Mucosa of rectum (tissue), 2 donors: ENCODE data around the gene RAVER1.

Experiments
- H3K27ac ChIP-seq, 2 donors: one replicate each; pipeline ENCODE4 v1.7.0; 2013; ENCODE audit warnings: inconsistent platforms in 2 of 2, low read depth in 2 of 2, low read length in 2 of 2
- H3K27me3 ChIP-seq, 2 donors: one replicate each; pipeline ENCODE4 v1.7.0; 2013; ENCODE audit warnings: low read length in 2 of 2; ENCODE audit not compliant: control insufficient read depth in 2 of 2, insufficient read depth in 2 of 2
- H3K36me3 ChIP-seq, 2 donors: one replicate each; pipeline ENCODE4 v1.7.0; 2013; ENCODE audit warnings: low read length in 2 of 2; ENCODE audit not compliant: control insufficient read depth in 2 of 2, insufficient read depth in 2 of 2
- H3K4me1 ChIP-seq, 2 donors: one replicate each; pipeline ENCODE4 v1.7.0; 2013; ENCODE audit warnings: low read length in 2 of 2, mild to moderate bottlenecking in 1 of 2; ENCODE audit not compliant: control insufficient read depth in 2 of 2, insufficient read depth in 2 of 2
- H3K4me3 ChIP-seq, 2 donors: one replicate each; pipeline ENCODE4 v1.7.0; 2013; ENCODE audit warnings: low read length in 2 of 2
- H3K9ac ChIP-seq, 2 donors: one replicate each; pipeline ENCODE4 v1.7.0; 2013; ENCODE audit warnings: low read length in 2 of 2, low read depth in 1 of 2, mild to moderate bottlenecking in 1 of 2
- H3K9me3 ChIP-seq, 2 donors: one replicate each; pipeline ENCODE4 v1.7.0; 2013; ENCODE audit warnings: low read length in 2 of 2; ENCODE audit not compliant: control insufficient read depth in 2 of 2
- donor health status: healthy.
- donor health status: Normal muscosa, but diverticular disease.

The RAVER1 gene

DNA sequence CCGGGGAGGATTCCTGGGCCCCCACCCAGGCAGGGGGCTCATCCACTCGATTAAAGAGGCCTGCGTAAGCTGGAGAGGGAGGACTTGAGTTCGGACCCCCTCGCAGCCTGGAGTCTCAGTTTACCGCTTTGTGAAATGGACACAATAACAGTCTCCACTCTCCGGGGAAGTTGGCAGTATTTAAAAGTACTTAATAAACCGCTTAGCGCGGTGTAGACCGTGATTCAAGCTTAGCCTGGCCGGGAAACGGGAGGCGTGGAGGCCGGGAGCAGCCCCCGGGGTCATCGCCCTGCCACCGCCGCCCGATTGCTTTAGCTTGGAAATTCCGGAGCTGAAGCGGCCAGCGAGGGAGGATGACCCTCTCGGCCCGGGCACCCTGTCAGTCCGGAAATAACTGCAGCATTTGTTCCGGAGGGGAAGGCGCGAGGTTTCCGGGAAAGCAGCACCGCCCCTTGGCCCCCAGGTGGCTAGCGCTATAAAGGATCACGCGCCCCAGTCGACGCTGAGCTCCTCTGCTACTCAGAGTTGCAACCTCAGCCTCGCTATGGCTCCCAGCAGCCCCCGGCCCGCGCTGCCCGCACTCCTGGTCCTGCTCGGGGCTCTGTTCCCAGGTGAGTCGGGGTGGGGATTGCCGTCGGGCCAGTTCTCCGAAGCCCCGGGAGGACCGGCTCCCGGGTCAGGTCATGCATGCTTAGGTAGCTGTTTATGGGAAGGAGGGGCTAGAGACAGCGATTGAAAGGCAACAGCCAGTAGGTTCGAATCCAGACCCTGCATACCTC lies 62.5 kb downstream of the RAVER1 start, which contains the start of gene ICAM1:
Gene ICAM1 (plus strand): TSS at position 505 of the 779 bp plus-strand sequence. CDS start 40 bp downstream, at position 545.
- Histone ChIP-seq H3K36me3 (peaks cover 0 to 9% of the 10 kb centered on the region in 2 donors), H3K4me1 (peaks cover 14 to 26% of the 10 kb centered on the region in 2 donors), H3K27me3 (peaks cover 5 to 11% of the 10 kb centered on the region in 2 donors)

GRCh38 chr19:10270180-10270615 lies 63.1 kb downstream of the RAVER1 start:
- peak overlapping the region; percentile 77 to 88 for H3K27ac ChIP-seq
- peaks cover 5 to 11% of the 10 kb centered on the region in 2 donors for H3K27me3 ChIP-seq
- H3K36me3 ChIP-seq: peaks cover 0 to 7% of the 10 kb centered on the region in 2 donors
- no peaks in the 10 kb centered on the region for H3K9me3 ChIP-seq
- peak overlapping the region; percentile 66 to 70 for H3K9ac ChIP-seq
- H3K4me3 ChIP-seq: peak overlapping the region; percentile 56 to 73
- peaks cover 14 to 24% of the 10 kb centered on the region in 2 donors for H3K4me1 ChIP-seq

More for the DNA sequence above, 62.5 kb downstream of the RAVER1 start, which contains the start of gene ICAM1:
- H3K9me3 ChIP-seq: no peaks in the 10 kb centered on the region
- H3K4me3 ChIP-seq: peak within 1 kb of the TSS; percentile 56 to 73
- peak within 1 kb of the TSS; percentile 77 to 88 for H3K27ac ChIP-seq
- peak within 1 kb of the TSS; percentile 66 to 70 for H3K9ac ChIP-seq

- peak overlapping the region; percentile 56 to 73 for H3K4me3 ChIP-seq
- peaks cover 5 to 11% of the 10 kb centered on the region in 2 donors for H3K27me3 ChIP-seq
- peak overlapping the region; percentile 32 to 66 for H3K9ac ChIP-seq
- peak overlapping the region; percentile 77 to 88 for H3K27ac ChIP-seq
- peaks cover 14 to 21% of the 10 kb centered on the region in 2 donors for H3K4me1 ChIP-seq
- H3K36me3 ChIP-seq: peaks cover 0 to 1% of the 10 kb centered on the region in 2 donors
- H3K9me3 ChIP-seq: no peaks in the 10 kb centered on the region
Measured at GRCh38 chr19:10269333-10270179, 63.8 kb downstream of the RAVER1 start.

DNA sequence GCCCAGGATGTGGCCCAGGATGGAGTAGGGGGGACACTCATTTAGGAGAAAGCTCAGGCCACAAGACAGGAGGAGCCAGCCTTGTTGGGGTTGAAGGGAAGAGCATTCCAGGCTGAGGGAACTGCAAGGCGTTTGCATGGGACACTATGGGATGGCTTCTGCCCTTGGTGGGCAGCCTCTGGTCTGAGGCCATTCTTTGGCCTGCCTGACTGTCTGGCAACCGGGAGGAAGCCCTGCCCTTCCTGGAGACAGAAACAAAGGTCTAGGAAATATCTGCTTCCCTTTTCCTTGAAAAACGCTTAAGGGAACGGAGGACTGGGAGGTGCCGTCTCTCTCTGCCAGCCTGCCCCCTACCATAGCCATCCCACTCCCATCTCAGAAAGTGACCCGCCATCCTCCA lies 65.3 kb downstream of the RAVER1 start:
- H3K4me1 ChIP-seq: peaks cover 14 to 19% of the 10 kb centered on the region in 2 donors
- H3K4me3 ChIP-seq: no peak overlapping the region
- H3K9ac ChIP-seq: no peak overlapping the region
- H3K27me3 ChIP-seq: peaks cover 5 to 11% of the 10 kb centered on the region in 2 donors
- H3K27ac ChIP-seq: no peak overlapping the region
- H3K9me3 ChIP-seq: no peaks in the 10 kb centered on the region
- no peaks in the 10 kb centered on the region for H3K36me3 ChIP-seq

- Histone ChIP-seq H3K27ac (no peak overlapping the region), H3K27me3 (peaks cover 4 to 9% of the 10 kb centered on the region in 2 donors), H3K4me1 (peaks cover 14 to 19% of the 10 kb centered on the region in 2 donors)
Measured at GRCh38 chr19:10266706-10267105, 66.6 kb downstream of the RAVER1 start.

More at GRCh38 chr19:10266706-10267105, 66.6 kb downstream of the RAVER1 start:
- H3K36me3 ChIP-seq: no peaks in the 10 kb centered on the region
- H3K9me3 ChIP-seq: no peaks in the 10 kb centered on the region
- H3K9ac ChIP-seq: no peak overlapping the region
- H3K4me3 ChIP-seq: no peak overlapping the region
